SK-N-SH (cell line): ENCODE results near the gene NFASC. TPM values are rescaled to one million over a fixed set of nuclear protein-coding genes. Genes with fewer than 3 reads are reported as not detected.

Experiments used
- CTCF ChIA-PET: fragments of 300-600, 350-600 bp; formaldehyde crosslinking; extraction: SDS; loops from one replicate; lab custom pipeline; 2021; lab: Yijun Ruan, JAX
- POLR2A ChIA-PET: fragments of 350-600 bp; sonication (Branson Sonifier 250); formaldehyde crosslinking; extraction: SDS; loops from one replicate; lab custom pipeline; 2020; ENCODE audit warnings: antibody characterized with exemption, inconsistent platforms; lab: Yijun Ruan, JAX
- DNase-seq: peaks from one replicate; pipeline ENCODE4 v3.0.0; 2012
- H2AFZ ChIP-seq: fragments of 200-600 bp; sonication (generic); 2 replicates; pipeline ENCODE4 v1.8.1; 2016; ENCODE audit warnings: antibody characterized with exemption, mild to moderate bottlenecking, low read depth
- H3F3A ChIP-seq: fragments of 200-600 bp; sonication (generic); replicated peaks from 2 replicates; pipeline ENCODE3; 2016; ENCODE audit warnings: antibody characterized with exemption, mild to moderate bottlenecking; ENCODE audit not compliant: insufficient read depth
- H3K27ac ChIP-seq, 2 experiments: fragments of 200-500 bp in 1 of 2; fragments of 200-600 bp in 1 of 2; sonication (Bioruptor generic) in 1 of 2; sonication (generic), shearing (Covaris generic) in 1 of 2; 2 replicates each; pipeline versions ENCODE4 v1.5.1 to v1.6.1; 2014 to 2016; ENCODE audit warnings: low read depth in 2 of 2, inconsistent platforms in 1 of 2, low read length in 1 of 2, mild to moderate bottlenecking in 1 of 2, mixed read lengths in 1 of 2
- H3K27me3 ChIP-seq: fragments of 200-600 bp; sonication (generic), shearing (Covaris generic); 2 replicates; pipeline ENCODE4 v1.6.1; 2016; ENCODE audit warnings: mixed run types; ENCODE audit not compliant: insufficient read depth
- H3K36me3 ChIP-seq, 2 experiments: fragments of 200-500 bp in 1 of 2; fragments of 200-600 bp in 1 of 2; sonication (Bioruptor generic) in 1 of 2; sonication (generic) in 1 of 2; replicated peaks in 1 of 2; 2 replicates each; pipeline versions ENCODE3 to v1.5.1; 2014 to 2016; ENCODE audit warnings: low read length in 1 of 2, mild to moderate bottlenecking in 1 of 2; ENCODE audit not compliant: insufficient read depth in 2 of 2, control insufficient read depth in 1 of 2
- H3K4me1 ChIP-seq, 2 experiments: fragments of 200-500 bp in 1 of 2; fragments of 200-600 bp in 1 of 2; sonication (Bioruptor generic) in 1 of 2; sonication (generic), shearing (Covaris generic) in 1 of 2; 2 replicates each; pipeline versions ENCODE4 v1.5.1 to v1.6.1; 2014 to 2016; ENCODE audit warnings: low read depth in 1 of 2, low read length in 1 of 2, mixed run types in 1 of 2; ENCODE audit not compliant: insufficient read depth in 2 of 2, control insufficient read depth in 1 of 2
- H3K4me2 ChIP-seq: fragments of 200-600 bp; sonication (generic), shearing (Covaris generic); 2 replicates; pipeline ENCODE4 v1.6.1; 2017; ENCODE audit warnings: mixed run types
- H3K4me3 ChIP-seq, 2 experiments: fragments of 200-500 bp in 1 of 2; fragments of 200-600 bp in 1 of 2; sonication (Bioruptor generic) in 1 of 2; sonication (generic), shearing (Covaris generic) in 1 of 2; 2 replicates each; pipeline versions ENCODE4 v1.5.1 to v1.8.1; 2014 to 2016; ENCODE audit warnings: low read depth in 2 of 2, inconsistent platforms in 1 of 2, low read length in 1 of 2, mild to moderate bottlenecking in 1 of 2, mixed read lengths in 1 of 2, moderate library complexity in 1 of 2
- H3K79me2 ChIP-seq: fragments of 200-600 bp; sonication (generic); 2 replicates; pipeline ENCODE4 v1.8.1; 2017; ENCODE audit warnings: mild to moderate bottlenecking; ENCODE audit not compliant: insufficient read depth
- H3K9ac ChIP-seq: fragments of 200-600 bp; sonication (generic); 2 replicates; pipeline ENCODE4 v1.6.1; 2017; ENCODE audit warnings: mixed run types
- H3K9me2 ChIP-seq: fragments of 200-600 bp; sonication (generic); 2 replicates; pipeline ENCODE4 v1.6.1; 2017; ENCODE audit warnings: mixed run types
- H3K9me3 ChIP-seq: fragments of 200-600 bp; sonication (generic); 2 replicates; pipeline ENCODE4 v1.6.1; 2017; ENCODE audit warnings: mixed run types, mild to moderate bottlenecking, moderate library complexity
- H4K20me1 ChIP-seq: fragments of 200-600 bp; sonication (generic); 2 replicates; pipeline ENCODE4 v1.6.1; 2017; ENCODE audit warnings: mild to moderate bottlenecking, mixed run types; ENCODE audit not compliant: insufficient read depth
- CTCF ChIP-seq: fragments of 200-600 bp; sonication (generic); IDR thresholded peaks from 2 replicates; pipeline ENCODE4 v1.6.1; 2017; ENCODE audit warnings: antibody characterized with exemption, mild to moderate bottlenecking, moderate library complexity
- EZH2phosphoT487 ChIP-seq: fragments of 200-600 bp; sonication (generic); IDR thresholded peaks from 2 replicates; pipeline ENCODE4 v1.6.1; 2017; ENCODE audit warnings: low read depth, mixed run types, mild to moderate bottlenecking, antibody characterized with exemption, moderate library complexity, borderline replicate concordance
- FOSL2 ChIP-seq: IDR thresholded peaks from 2 replicates; pipeline ENCODE4 v1.4.0; 2012; ENCODE audit warnings: low read depth, mild to moderate bottlenecking, moderate library complexity, borderline replicate concordance
- FOXJ3 ChIP-seq: sonication (generic); formaldehyde crosslinking; IDR thresholded peaks from 2 replicates; pipeline ENCODE4 v1.5.1; 2020; ENCODE audit warnings: mild to moderate bottlenecking, missing genetic modification reagents
- GABPA ChIP-seq: IDR thresholded peaks from 2 replicates; pipeline ENCODE4 v1.4.0; 2012; ENCODE audit warnings: low read depth, mild to moderate bottlenecking
- GATA2 ChIP-seq: sonication (generic); formaldehyde crosslinking; IDR thresholded peaks from 2 replicates; pipeline ENCODE4 v1.5.0; 2020; ENCODE audit warnings: mild to moderate bottlenecking, missing genetic modification reagents
- IRF3 ChIP-seq: fragments of 150-350 bp; IDR thresholded peaks from 2 replicates; pipeline ENCODE4 v1.6.1; 2016; ENCODE audit warnings: mild to moderate bottlenecking, low read depth, low read length
- MEF2A ChIP-seq: IDR thresholded peaks from 2 replicates; pipeline ENCODE4 v1.4.0; 2012; ENCODE audit warnings: low read depth, borderline replicate concordance
- RAD21 ChIP-seq: IDR thresholded peaks from 2 replicates; pipeline ENCODE4 v1.6.1; 2012; ENCODE audit warnings: mild to moderate bottlenecking, low read length
- RCOR1 ChIP-seq: fragments of 150-350 bp; IDR thresholded peaks from 2 replicates; pipeline ENCODE4 v1.6.1; 2017; ENCODE audit warnings: antibody characterized with exemption, low read length
- SMC3 ChIP-seq: IDR thresholded peaks from 2 replicates; pipeline ENCODE4 v1.6.1; 2012; ENCODE audit warnings: low read depth, low read length, improper control_type of control experiment
- TAF1 ChIP-seq: IDR thresholded peaks from 2 replicates; pipeline ENCODE4 v1.6.1; 2012; ENCODE audit warnings: low read depth, mild to moderate bottlenecking, low read length, moderate library complexity, borderline replicate concordance
- TEAD4 ChIP-seq: IDR thresholded peaks from 2 replicates; pipeline ENCODE4 v1.4.0; 2012; ENCODE audit warnings: mild to moderate bottlenecking, borderline replicate concordance; ENCODE audit not compliant: insufficient read depth
- USF2 ChIP-seq: fragments of 150-350 bp; IDR thresholded peaks from 2 replicates; pipeline ENCODE4 v1.6.1; 2017; ENCODE audit warnings: antibody characterized with exemption, low read length, low read depth, borderline replicate concordance
- YY1 ChIP-seq: IDR thresholded peaks from 2 replicates; pipeline ENCODE4 v1.4.0; 2012; ENCODE audit warnings: low read depth, mild to moderate bottlenecking
- WGBS: methylation state at CpG from one replicate; pipeline ENCODE4 v1.1.6; 2017; ENCODE audit warnings: low lambda C conversion rate; 5-methylcytosine and 5-hydroxymethylcytosine counted together
- polyA plus RNA-seq, 3 experiments: library from polyadenylated mRNA; depleted of rRNA; stranded (reverse); fragments of >200 nt; gene quantifications; 2 replicates each; pipeline ENCODE4 v1.2.3, GENCODE V29; 2012

NFASC gene
- polyA plus RNA-seq, 1 of the 3 experiments (the other 2 are of a cell fraction) = 6.0 TPM

GRCh38 chr1:204989266-204990058 is 118.8 kb downstream of the NFASC start:
- peaks cover 0 to 2% of the 10 kb centered on the region in 2 experiments; a peak in 2 of 4 replicates for H3K4me1 ChIP-seq
- H2AFZ ChIP-seq = no peak overlapping the region
- H4K20me1 ChIP-seq = no peaks in the 10 kb centered on the region
- H3F3A ChIP-seq = no peaks in the 10 kb centered on the region
- CTCF ChIA-PET = interaction anchor here (0.5 to 26.4 kb wide), 66 partner anchors 11 to 300 kb away, joined by 3 to 756 read pairs (median 5); partner anchors contain the start of genes CNTN2 and TMEM81
- no peaks in the 10 kb centered on the region for H3K9me3 ChIP-seq
- TF ChIP-seq CTCF (peak; percentile 98), FOSL2 (no peak), RAD21 (peak; percentile 99), SMC3 (peak; percentile 98)
- no peak overlapping the region; a peak in 1 of 4 replicates for H3K4me3 ChIP-seq
- no peak overlapping the region for H3K9ac ChIP-seq
- 58% methylated on average over 8 of the region's 16 CpGs for WGBS
- H3K9me2 ChIP-seq = no peaks in the 10 kb centered on the region
- H3K4me2 ChIP-seq = no peak overlapping the region
- DNase-seq = peak; percentile 95
- H3K79me2 ChIP-seq = no peaks in the 10 kb centered on the region
- no peaks in the 10 kb centered on the region for H3K27me3 ChIP-seq
- no peak overlapping the region for H3K27ac ChIP-seq
- no peaks in the 10 kb centered on the region for H3K36me3 ChIP-seq
- POLR2A ChIA-PET = interaction anchor here (0.6 to 0.9 kb wide), 2 partner anchors 72 to 73 kb away, joined by 3 to 7 read pairs; no protein-coding TSS in a partner anchor

GRCh38 chr1:204990059-204990664 is 119.5 kb downstream of the NFASC start:
- H3K9ac ChIP-seq = no peak overlapping the region
- no peaks in the 10 kb centered on the region for H3K9me2 ChIP-seq
- no peak overlapping the region for H3K4me3 ChIP-seq
- H3K4me1 ChIP-seq = peaks cover 0 to 2% of the 10 kb centered on the region in 2 experiments; a peak in 2 of 4 replicates
- no peaks in the 10 kb centered on the region for H3F3A ChIP-seq
- no peak overlapping the region for H3K4me2 ChIP-seq
- ChIA-PET CTCF (interaction anchor here (0.5 to 26.4 kb wide), 49 partner anchors 11 to 283 kb away, joined by 3 to 756 read pairs (median 6); partner anchors contain the start of genes CNTN2 and TMEM81), POLR2A (interaction anchor here (0.9 kb wide), 1 partner anchor 71 kb away, joined by 7 read pairs; no protein-coding TSS in a partner anchor)
- H3K79me2 ChIP-seq = no peaks in the 10 kb centered on the region
- no peaks in the 10 kb centered on the region for H3K27me3 ChIP-seq
- WGBS = 70% methylated on average over 3 of the region's 3 CpGs
- no peaks in the 10 kb centered on the region for H4K20me1 ChIP-seq
- no peaks in the 10 kb centered on the region for H3K9me3 ChIP-seq
- H3K27ac ChIP-seq = no peak overlapping the region
- no peak for DNase-seq
- H2AFZ ChIP-seq = no peak overlapping the region
- TF ChIP-seq GABPA = no peak
- TF ChIP-seq GATA2 = no peak
- TF ChIP-seq YY1 = no peak
- no peak for TF ChIP-seq TEAD4
- TF ChIP-seq USF2 = no peak
- no peak for TF ChIP-seq MEF2A
- no peak for TF ChIP-seq EZH2phosphoT487
- no peak for TF ChIP-seq TAF1
- no peak for TF ChIP-seq RCOR1
- no peak for TF ChIP-seq FOXJ3 (CRISPR knock-in tag)
- no peak for TF ChIP-seq RAD21
- no peak for TF ChIP-seq IRF3
- H3K36me3 ChIP-seq = no peaks in the 10 kb centered on the region
